ENCODE measurements around the gene METAP1. TPM values are rescaled to one million over a fixed set of nuclear protein-coding genes. Genes with fewer than 3 reads are reported as not detected.
A peak's percentile ranks its signal among the peaks of the same experiment; 100 is the strongest.
"Not testable (repeated sequence)": the region's sequence is repeated elsewhere in the genome, so short reads cannot be mapped to it uniquely, and the experiment has no call there.

METAP1 gene
- total and polyA plus RNA-seq, 9 donors: 25.1 to 31.1 (median 27.6) TPM

GRCh38 chr4:98963538-98964433 lies 31.7 kb upstream of the METAP1 start:
- Histone ChIP-seq H3K27me3 (ENCODE audit: control insufficient read depth, insufficient read depth, low read length) (no peaks in the 10 kb centered on the region), H3K27ac (ENCODE audit: low read length) (no peak overlapping the region), H3K4me1 (ENCODE audit: control insufficient read depth, insufficient read depth, low read length) (no peaks in the 10 kb centered on the region), H3K4me3 (ENCODE audit: low read length) (no peak overlapping the region), H3K36me3 (ENCODE audit: control insufficient read depth, insufficient read depth, low read length) (no peaks in the 10 kb centered on the region), H3K9me3 (replicated peaks; ENCODE audit: control insufficient read depth, low read depth, low read length) (no peaks in the 10 kb centered on the region)
- no peak for DNase-seq
- no CpG with 5 or more reads among the region's 5 CpGs for WGBS (ENCODE audit: insufficient coverage)

GRCh38 chr4:98966926-98967325 lies 28.6 kb upstream of the METAP1 start:
- H3K27me3 ChIP-seq (ENCODE audit: control insufficient read depth, insufficient read depth, low read length): no peaks in the 10 kb centered on the region
- no peak overlapping the region for H3K27ac ChIP-seq (ENCODE audit: low read length)
- H3K4me1 ChIP-seq (ENCODE audit: control insufficient read depth, insufficient read depth, low read length): no peaks in the 10 kb centered on the region
- H3K36me3 ChIP-seq (ENCODE audit: control insufficient read depth, insufficient read depth, low read length): no peaks in the 10 kb centered on the region
- no peak overlapping the region for H3K4me3 ChIP-seq (ENCODE audit: low read length)
- no CpG with 5 or more reads among the region's 3 CpGs for WGBS (ENCODE audit: insufficient coverage)
- no peaks in the 10 kb centered on the region for H3K9me3 ChIP-seq (replicated peaks; ENCODE audit: control insufficient read depth, low read depth, low read length)
- DNase-seq: no peak

DNA sequence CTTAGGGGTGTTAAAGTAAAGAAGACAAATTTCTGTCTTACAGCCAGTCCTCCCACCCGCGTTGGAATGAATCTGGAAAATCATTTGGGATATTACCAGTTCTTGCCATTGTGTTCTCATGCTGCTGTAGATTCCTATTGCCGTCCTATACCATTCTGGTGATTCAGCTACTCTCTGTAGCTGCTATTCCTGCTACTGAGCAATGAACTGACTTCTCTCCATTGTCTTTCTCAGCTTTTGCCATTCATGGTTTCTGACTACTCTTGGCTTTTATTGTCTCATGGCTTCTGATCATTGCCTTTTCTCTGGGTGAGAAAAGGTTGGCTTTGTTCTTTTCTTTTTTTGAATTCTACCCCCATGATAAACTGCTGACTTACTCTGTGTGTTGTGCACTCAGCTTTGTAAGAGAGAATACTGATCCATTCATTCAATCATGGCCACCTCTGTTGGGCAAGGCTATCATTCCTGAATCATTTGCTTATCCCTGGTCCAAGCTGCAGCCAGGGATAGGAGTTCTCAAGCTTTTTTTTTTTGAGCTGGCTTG lies 27.7 kb upstream of the METAP1 start:
- no peak overlapping the region for H3K27ac ChIP-seq (ENCODE audit: low read length)
- no peaks in the 10 kb centered on the region for H3K27me3 ChIP-seq (ENCODE audit: control insufficient read depth, insufficient read depth, low read length)
- no peak overlapping the region for H3K4me3 ChIP-seq (ENCODE audit: low read length)
- 64% methylated on average over 3 of the region's 3 CpGs for WGBS (ENCODE audit: insufficient coverage)
- no peaks in the 10 kb centered on the region for H3K4me1 ChIP-seq (ENCODE audit: control insufficient read depth, insufficient read depth, low read length)
- no peaks in the 10 kb centered on the region for H3K9me3 ChIP-seq (replicated peaks; ENCODE audit: control insufficient read depth, low read depth, low read length)
- DNase-seq: no peak
- H3K36me3 ChIP-seq (ENCODE audit: control insufficient read depth, insufficient read depth, low read length): no peaks in the 10 kb centered on the region

GRCh38 chr4:98969878-98970785 lies 25.4 kb upstream of the METAP1 start:
- H3K9me3 ChIP-seq (replicated peaks; ENCODE audit: control insufficient read depth, low read depth, low read length): no peaks in the 10 kb centered on the region
- DNase-seq: peak; percentile 22
- no CpG with 5 or more reads among the region's 1 CpG for WGBS (ENCODE audit: insufficient coverage)
- no peaks in the 10 kb centered on the region for H3K27me3 ChIP-seq (ENCODE audit: control insufficient read depth, insufficient read depth, low read length)
- H3K4me1 ChIP-seq (ENCODE audit: control insufficient read depth, insufficient read depth, low read length): no peaks in the 10 kb centered on the region
- H3K4me3 ChIP-seq (ENCODE audit: low read length): no peak overlapping the region
- no peaks in the 10 kb centered on the region for H3K36me3 ChIP-seq (ENCODE audit: control insufficient read depth, insufficient read depth, low read length)
- H3K27ac ChIP-seq (ENCODE audit: low read length): no peak overlapping the region

- no peaks in the 10 kb centered on the region for H3K9me3 ChIP-seq (replicated peaks; ENCODE audit: control insufficient read depth, low read depth, low read length)
- no peaks in the 10 kb centered on the region for H3K4me1 ChIP-seq (ENCODE audit: control insufficient read depth, insufficient read depth, low read length)
- no peak overlapping the region for H3K27ac ChIP-seq (ENCODE audit: low read length)
- H3K27me3 ChIP-seq (ENCODE audit: control insufficient read depth, insufficient read depth, low read length): no peaks in the 10 kb centered on the region
- no peak for DNase-seq
- WGBS (ENCODE audit: insufficient coverage): 59% methylated on average over 4 of the region's 4 CpGs
- H3K4me3 ChIP-seq (ENCODE audit: low read length): no peak overlapping the region
- H3K36me3 ChIP-seq (ENCODE audit: control insufficient read depth, insufficient read depth, low read length): no peaks in the 10 kb centered on the region
Observed at GRCh38 chr4:98976716-98977115, 18.8 kb upstream of the METAP1 start.

DNA sequence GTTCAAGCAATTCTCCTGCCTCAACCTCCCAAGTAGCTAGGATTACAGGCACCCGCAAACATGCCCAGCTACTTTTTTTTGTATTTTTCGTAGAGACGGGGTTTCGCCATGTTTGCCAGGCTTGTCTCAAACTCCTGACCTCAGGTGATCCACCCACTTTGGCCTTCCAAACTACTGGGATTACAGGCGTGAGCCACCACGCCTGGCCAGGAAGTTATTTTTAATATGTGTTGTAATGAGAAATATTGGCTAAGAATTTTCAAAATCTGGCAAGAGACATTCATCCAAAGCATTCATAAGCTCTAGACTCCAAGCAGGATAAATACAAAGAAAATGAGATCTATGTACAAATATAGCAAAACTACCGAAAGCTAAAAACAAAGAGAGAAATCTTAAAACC lies 18.0 kb upstream of the METAP1 start:
- Histone ChIP-seq H3K27ac (ENCODE audit: low read length) (no peak overlapping the region), H3K4me3 (ENCODE audit: low read length) (no peak overlapping the region), H3K27me3 (ENCODE audit: control insufficient read depth, insufficient read depth, low read length) (no peaks in the 10 kb centered on the region), H3K9me3 (replicated peaks; ENCODE audit: control insufficient read depth, low read depth, low read length) (no peaks in the 10 kb centered on the region), H3K36me3 (ENCODE audit: control insufficient read depth, insufficient read depth, low read length) (no peaks in the 10 kb centered on the region), H3K4me1 (ENCODE audit: control insufficient read depth, insufficient read depth, low read length) (no peaks in the 10 kb centered on the region)
- WGBS (ENCODE audit: insufficient coverage): 98% methylated on average over 4 of the region's 7 CpGs
- DNase-seq: no peak

DNA sequence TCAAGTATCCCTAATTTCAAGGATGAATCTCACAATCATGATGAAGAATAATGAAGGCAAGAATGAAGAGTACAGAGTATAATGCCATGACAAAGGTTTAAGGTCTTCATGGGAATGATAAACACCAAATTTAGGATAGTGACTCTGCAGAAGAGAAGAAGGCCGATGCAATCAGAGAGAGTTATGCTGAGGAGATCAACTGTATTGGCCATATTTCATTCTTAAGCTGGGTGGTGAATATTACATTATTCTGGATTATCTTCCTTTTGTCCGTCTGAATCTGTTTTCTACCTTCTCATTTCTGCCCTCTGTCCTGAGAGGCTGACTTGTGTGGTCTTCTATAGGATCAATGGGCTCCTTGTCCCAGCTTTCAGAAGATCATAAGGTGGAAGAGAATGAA lies 7.8 kb upstream of the METAP1 start:
- WGBS (ENCODE audit: insufficient coverage): 33% methylated on average over 1 of the region's 2 CpGs
- Histone ChIP-seq H3K36me3 (ENCODE audit: control insufficient read depth, insufficient read depth, low read length) (no peaks in the 10 kb centered on the region), H3K9me3 (replicated peaks; ENCODE audit: control insufficient read depth, low read depth, low read length) (no peaks in the 10 kb centered on the region), H3K4me3 (ENCODE audit: low read length) (no peak overlapping the region), H3K27ac (ENCODE audit: low read length) (no peak overlapping the region), H3K27me3 (ENCODE audit: control insufficient read depth, insufficient read depth, low read length) (no peaks in the 10 kb centered on the region), H3K4me1 (ENCODE audit: control insufficient read depth, insufficient read depth, low read length) (no peaks in the 10 kb centered on the region)
- DNase-seq: no peak

DNA sequence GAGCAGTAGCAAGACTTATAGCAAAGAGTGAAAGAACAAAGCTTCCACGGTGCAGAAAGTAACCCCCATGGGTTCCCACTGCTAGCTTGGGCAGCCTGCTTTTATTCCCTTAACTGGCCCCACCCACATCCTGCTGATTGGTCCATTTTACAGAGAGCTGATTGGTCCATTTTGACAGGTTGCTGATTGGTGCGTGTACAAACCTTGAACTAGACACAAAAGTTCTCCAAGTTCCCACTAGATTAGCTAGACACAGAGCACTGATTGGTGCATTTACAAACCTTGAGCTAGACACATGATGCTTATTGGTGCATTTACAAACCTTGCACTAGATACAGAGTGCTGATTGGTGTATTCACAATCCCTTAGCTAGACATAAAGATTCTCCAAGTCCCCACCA lies 2.7 kb upstream of the METAP1 start:
- not testable (repeated sequence) for H3K4me3 ChIP-seq (ENCODE audit: low read length); H3K27me3 ChIP-seq (ENCODE audit: control insufficient read depth, insufficient read depth, low read length); H3K4me1 ChIP-seq (ENCODE audit: control insufficient read depth, insufficient read depth, low read length); H3K27ac ChIP-seq (ENCODE audit: low read length); H3K9me3 ChIP-seq (replicated peaks; ENCODE audit: control insufficient read depth, low read depth, low read length); DNase-seq; H3K36me3 ChIP-seq (ENCODE audit: control insufficient read depth, insufficient read depth, low read length)
- 71% methylated on average over 1 of the region's 2 CpGs for WGBS (ENCODE audit: insufficient coverage)

DNA sequence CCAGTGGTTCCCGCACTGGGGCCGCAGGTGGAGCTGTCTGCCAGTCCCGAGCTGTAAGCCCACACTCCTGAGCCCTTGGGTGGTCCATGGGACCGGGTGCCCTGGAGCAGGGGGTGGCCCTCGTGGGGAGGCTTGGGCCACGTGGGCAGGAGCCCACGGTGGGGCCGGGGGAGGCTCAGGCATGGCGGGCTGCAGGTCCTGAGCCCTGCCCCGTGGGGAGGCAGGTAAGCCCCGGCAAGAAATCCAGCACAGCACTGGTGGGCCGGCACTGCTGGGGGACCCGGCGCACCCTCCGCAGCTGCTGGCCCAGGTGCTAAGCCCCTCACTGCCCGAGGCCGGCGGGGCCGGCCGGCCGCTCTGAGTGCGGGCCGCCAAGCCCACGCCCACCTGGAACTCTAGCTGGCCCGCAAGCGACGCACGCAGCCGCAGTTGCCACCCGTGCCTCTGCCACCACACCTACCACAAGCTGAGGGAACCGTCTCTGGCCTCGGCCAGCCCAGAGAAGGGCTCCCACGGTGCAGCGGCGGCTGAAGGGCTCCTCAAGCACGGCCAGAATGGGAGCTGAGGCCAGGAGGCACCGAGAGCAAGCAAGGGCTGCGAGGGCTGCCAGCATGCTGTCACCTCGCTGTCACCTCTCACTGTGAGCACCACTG lies 2.0 kb upstream of the METAP1 start:
- Histone ChIP-seq H3K36me3 (ENCODE audit: control insufficient read depth, insufficient read depth, low read length) (no peaks in the 10 kb centered on the region), H3K27me3 (ENCODE audit: control insufficient read depth, insufficient read depth, low read length) (no peaks in the 10 kb centered on the region), H3K4me1 (ENCODE audit: control insufficient read depth, insufficient read depth, low read length) (peaks cover 5% of the 10 kb centered on the region), H3K9me3 (replicated peaks; ENCODE audit: control insufficient read depth, low read depth, low read length) (no peaks in the 10 kb centered on the region), H3K27ac (ENCODE audit: low read length) (no peak overlapping the region), H3K4me3 (ENCODE audit: low read length) (no peak overlapping the region)
- 95% methylated on average over 27 of the region's 39 CpGs for WGBS (ENCODE audit: insufficient coverage)
- DNase-seq: no peak
